Testis (tissue), 5 donors: Measurements from ENCODE around the gene KIF27. TPM values are rescaled to one million over a fixed set of nuclear protein-coding genes. Genes with fewer than 3 reads are reported as not detected.
A peak's percentile ranks its signal among the peaks of the same experiment; 100 is the strongest.

ENCODE experiments used
- DNase-seq: peaks from one replicate; pipeline ENCODE4 v3.0.0-alpha.2; 2019
- H3K27ac ChIP-seq, 2 donors: fragments of 200-600 bp; sonication (generic); one replicate each; pipeline ENCODE4 v1.5.1; 2019
- H3K27me3 ChIP-seq: fragments of 200-600 bp; sonication (generic); one replicate; pipeline ENCODE4 v1.5.1; 2019
- H3K36me3 ChIP-seq: fragments of 200-600 bp; sonication (generic); one replicate; pipeline ENCODE4 v1.5.1; 2017; ENCODE audit warnings: low read depth; ENCODE audit errors: missing control alignments
- H3K4me1 ChIP-seq: fragments of 200-600 bp; sonication (generic); one replicate; pipeline ENCODE4 v1.5.1; 2019
- H3K4me3 ChIP-seq, 2 donors: fragments of 200-600 bp; sonication (generic); one replicate each; pipeline ENCODE4 v1.5.1; 2017 to 2019
- H3K9me3 ChIP-seq: fragments of 200-600 bp; sonication (generic); one replicate; pipeline ENCODE4 v1.5.1; 2017
- POLR2A ChIP-seq: fragments of 450-650 bp; IDR thresholded peaks from one replicate; pipeline ENCODE4 v1.6.1; 2017; ENCODE audit warnings: antibody characterized with exemption, mild to moderate bottlenecking, moderate library complexity
- WGBS, 2 donors: methylation state at CpG; one replicate each; pipeline ENCODE4 v1.1.5; 2018; 5-methylcytosine and 5-hydroxymethylcytosine counted together
- intact Hi-C: fragments of 100-400 bp; cut with DNase I; formaldehyde crosslinking; loops from one replicate; pipeline ENCODE4 v1.15.1; 2023; ENCODE audit warnings: low total_unique reads
- long read RNA-seq, 2 donors: transcript quantifications; one replicate each; lab custom pipeline, GENCODE V29; 2026
- polyA plus RNA-seq: library from polyadenylated mRNA; stranded (reverse); fragments of 350-450 nt; fragmentation: Illumina TruSeq; extraction: RNeasy Lipid Tissue Mini Kit (QIAGEN cat#74804); gene quantifications from one replicate; pipeline ENCODE4 v1.2.3, GENCODE V29; 2014; ENCODE audit warnings: low read depth, low replicate concordance; ENCODE audit not compliant: insufficient read depth
- total RNA-seq, 2 donors: library from RNA; depleted of rRNA; stranded (reverse); fragments of >200 nt; gene quantifications; one replicate each; pipeline ENCODE4 v1.2.3, GENCODE V29; 2016
- TF ChIP-seq, protein P1 (sequence below), 3 experiments: fragments of 450-650 bp in 2 of 3; fragments of 200-600 bp in 1 of 3; sonication (generic) in 1 of 3; IDR thresholded peaks; one replicate each; pipeline ENCODE4 v1.5.1; 2016 to 2019; ENCODE audit warnings: antibody characterized with exemption in 3 of 3, mild to moderate bottlenecking in 2 of 3, moderate library complexity in 1 of 3

Gene KIF27, protein sequence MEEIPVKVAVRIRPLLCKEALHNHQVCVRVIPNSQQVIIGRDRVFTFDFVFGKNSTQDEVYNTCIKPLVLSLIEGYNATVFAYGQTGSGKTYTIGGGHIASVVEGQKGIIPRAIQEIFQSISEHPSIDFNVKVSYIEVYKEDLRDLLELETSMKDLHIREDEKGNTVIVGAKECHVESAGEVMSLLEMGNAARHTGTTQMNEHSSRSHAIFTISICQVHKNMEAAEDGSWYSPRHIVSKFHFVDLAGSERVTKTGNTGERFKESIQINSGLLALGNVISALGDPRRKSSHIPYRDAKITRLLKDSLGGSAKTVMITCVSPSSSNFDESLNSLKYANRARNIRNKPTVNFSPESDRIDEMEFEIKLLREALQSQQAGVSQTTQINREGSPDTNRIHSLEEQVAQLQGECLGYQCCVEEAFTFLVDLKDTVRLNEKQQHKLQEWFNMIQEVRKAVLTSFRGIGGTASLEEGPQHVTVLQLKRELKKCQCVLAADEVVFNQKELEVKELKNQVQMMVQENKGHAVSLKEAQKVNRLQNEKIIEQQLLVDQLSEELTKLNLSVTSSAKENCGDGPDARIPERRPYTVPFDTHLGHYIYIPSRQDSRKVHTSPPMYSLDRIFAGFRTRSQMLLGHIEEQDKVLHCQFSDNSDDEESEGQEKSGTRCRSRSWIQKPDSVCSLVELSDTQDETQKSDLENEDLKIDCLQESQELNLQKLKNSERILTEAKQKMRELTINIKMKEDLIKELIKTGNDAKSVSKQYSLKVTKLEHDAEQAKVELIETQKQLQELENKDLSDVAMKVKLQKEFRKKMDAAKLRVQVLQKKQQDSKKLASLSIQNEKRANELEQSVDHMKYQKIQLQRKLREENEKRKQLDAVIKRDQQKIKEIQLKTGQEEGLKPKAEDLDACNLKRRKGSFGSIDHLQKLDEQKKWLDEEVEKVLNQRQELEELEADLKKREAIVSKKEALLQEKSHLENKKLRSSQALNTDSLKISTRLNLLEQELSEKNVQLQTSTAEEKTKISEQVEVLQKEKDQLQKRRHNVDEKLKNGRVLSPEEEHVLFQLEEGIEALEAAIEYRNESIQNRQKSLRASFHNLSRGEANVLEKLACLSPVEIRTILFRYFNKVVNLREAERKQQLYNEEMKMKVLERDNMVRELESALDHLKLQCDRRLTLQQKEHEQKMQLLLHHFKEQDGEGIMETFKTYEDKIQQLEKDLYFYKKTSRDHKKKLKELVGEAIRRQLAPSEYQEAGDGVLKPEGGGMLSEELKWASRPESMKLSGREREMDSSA (N-terminal part only)
- total RNA-seq (10 to 100 TPM; 22.5 to 29.4 TPM), polyA plus RNA-seq (16.1 TPM)
- long read RNA-seq, donor 1, result 0 reads
- long read RNA-seq, donor 2, result 0 reads

DNA sequence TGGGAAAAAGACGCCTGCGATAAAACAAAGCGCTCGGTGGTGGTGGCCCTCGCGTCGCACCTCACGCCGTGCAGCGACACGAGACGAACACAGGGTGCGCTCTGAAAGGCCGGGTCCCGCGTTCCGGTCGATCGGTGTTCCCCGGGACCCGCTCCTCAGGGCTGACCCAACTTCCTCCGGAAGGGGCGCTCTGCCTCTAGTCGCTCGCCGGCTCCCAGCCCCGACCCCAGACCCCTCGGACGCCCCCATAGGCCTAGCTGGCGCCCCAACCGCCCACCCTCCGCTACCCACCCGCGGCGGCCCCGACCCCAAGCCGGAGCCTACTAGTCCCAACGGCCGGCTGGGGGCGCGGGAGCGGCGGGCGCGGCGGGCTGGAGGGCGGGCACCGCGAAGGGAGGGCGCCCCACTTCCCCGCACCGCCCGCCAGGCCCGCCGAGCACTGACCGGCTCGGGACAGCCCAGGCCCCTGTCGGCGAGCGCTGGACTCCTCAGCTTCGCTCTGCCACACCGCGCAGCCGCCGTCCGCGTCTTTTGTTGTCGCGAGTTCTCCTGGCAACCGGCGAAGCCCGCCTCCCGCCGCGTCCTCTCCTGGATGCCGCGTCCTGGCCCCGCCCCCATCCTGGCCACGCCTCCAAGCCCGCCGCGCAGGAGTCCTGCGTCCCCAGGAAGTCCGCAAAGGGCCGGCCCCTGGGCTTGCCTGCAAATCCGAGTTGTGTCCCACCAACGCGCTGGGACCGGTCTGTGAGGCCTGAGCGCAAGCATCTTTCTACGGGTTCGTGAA is at the start of gene KIF27:
KIF27 (minus strand) TSS at position 506 of the 781 bp plus-strand sequence. CDS start 5,841 bp downstream, outside the sequence.
- Histone ChIP-seq H3K9me3 (no peaks in the 10 kb centered on the region), H3K4me1 (peaks cover 5% of the 10 kb centered on the region), H3K4me3 (peak within 1 kb of the TSS; percentile 78 to 99), H3K27me3 (no peaks in the 10 kb centered on the region), H3K27ac (peak within 1 kb of the TSS; percentile 82 to 97), H3K36me3 (no peaks in the 10 kb centered on the region)
- intact Hi-C loops, result no loop called here
- 0 to 1% methylated on average over 29 to 80 of the region's 92 CpGs for WGBS, 2 donors
- DNase-seq, result peak; percentile 99
- TF ChIP-seq POLR2A, result peak; percentile 17
- TF ChIP-seq, protein P1, sequence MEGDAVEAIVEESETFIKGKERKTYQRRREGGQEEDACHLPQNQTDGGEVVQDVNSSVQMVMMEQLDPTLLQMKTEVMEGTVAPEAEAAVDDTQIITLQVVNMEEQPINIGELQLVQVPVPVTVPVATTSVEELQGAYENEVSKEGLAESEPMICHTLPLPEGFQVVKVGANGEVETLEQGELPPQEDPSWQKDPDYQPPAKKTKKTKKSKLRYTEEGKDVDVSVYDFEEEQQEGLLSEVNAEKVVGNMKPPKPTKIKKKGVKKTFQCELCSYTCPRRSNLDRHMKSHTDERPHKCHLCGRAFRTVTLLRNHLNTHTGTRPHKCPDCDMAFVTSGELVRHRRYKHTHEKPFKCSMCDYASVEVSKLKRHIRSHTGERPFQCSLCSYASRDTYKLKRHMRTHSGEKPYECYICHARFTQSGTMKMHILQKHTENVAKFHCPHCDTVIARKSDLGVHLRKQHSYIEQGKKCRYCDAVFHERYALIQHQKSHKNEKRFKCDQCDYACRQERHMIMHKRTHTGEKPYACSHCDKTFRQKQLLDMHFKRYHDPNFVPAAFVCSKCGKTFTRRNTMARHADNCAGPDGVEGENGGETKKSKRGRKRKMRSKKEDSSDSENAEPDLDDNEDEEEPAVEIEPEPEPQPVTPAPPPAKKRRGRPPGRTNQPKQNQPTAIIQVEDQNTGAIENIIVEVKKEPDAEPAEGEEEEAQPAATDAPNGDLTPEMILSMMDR (IDR thresholded peaks at IDR 0.05), result peak in 2 of 3 experiments; percentile 27 to 53

DNA sequence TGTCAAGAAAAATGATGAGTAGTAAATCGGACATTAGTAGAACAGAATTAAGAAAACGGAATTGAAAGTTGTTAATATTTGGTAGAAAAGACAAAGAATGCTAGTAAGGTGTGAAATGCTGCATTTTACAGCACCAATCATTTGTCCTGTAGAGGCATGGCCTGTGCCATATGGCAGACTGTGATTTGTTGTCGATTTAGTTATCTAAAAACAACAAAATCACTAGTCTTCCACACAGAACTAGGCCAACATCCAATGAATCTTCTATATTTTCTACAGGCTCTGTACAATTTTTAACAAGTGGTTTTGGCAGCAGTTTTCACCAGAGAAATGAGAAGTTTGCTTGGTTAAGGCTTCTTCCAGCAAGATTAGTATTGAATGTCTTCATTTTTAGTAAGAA is 48.4 kb upstream of the KIF27 start:
- no peak overlapping the region for H3K27ac ChIP-seq
- no peaks in the 10 kb centered on the region for H3K9me3 ChIP-seq
- TF ChIP-seq, protein P1 (IDR thresholded peaks at IDR 0.05), result no peak
- no peak for TF ChIP-seq POLR2A
- no peaks in the 10 kb centered on the region for H3K27me3 ChIP-seq
- DNase-seq, result no peak
- intact Hi-C loops, result no loop called here
- H3K4me3 ChIP-seq, result no peak overlapping the region
- H3K4me1 ChIP-seq, result no peaks in the 10 kb centered on the region
- H3K36me3 ChIP-seq, result no peaks in the 10 kb centered on the region
- WGBS, 2 donors, result 71 to 73% methylated on average over 3 of the region's 3 CpGs

DNA sequence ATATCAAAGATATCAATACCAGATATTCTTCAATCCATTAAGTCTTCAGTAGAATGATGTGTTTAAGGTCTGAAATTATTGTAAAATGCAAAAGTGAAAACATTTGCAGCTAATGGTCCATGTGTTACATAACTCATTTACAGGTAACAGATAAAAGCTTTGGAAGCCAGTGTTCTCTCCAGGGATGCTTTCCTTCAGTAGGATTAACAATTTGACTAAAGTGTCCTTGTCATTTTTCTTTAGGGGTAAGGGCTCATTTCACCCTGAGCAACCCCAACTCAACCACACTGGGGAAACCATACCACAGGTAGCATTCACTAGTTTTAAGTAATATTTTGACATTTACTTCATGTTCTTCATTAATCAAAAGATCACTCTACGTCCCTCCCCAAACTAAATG is 45.8 kb upstream of the KIF27 start:
- 73% methylated on average over 1 of the region's 1 CpG for WGBS, 2 donors
- no peak overlapping the region for H3K4me3 ChIP-seq
- intact Hi-C loops, result no loop called here
- TF ChIP-seq POLR2A, result no peak
- TF ChIP-seq, protein P1 (IDR thresholded peaks at IDR 0.05), result no peak
- no peak overlapping the region for H3K27ac ChIP-seq
- no peaks in the 10 kb centered on the region for H3K36me3 ChIP-seq
- DNase-seq, result no peak
- H3K9me3 ChIP-seq, result no peaks in the 10 kb centered on the region
- H3K27me3 ChIP-seq, result no peaks in the 10 kb centered on the region
- H3K4me1 ChIP-seq, result no peaks in the 10 kb centered on the region

DNA sequence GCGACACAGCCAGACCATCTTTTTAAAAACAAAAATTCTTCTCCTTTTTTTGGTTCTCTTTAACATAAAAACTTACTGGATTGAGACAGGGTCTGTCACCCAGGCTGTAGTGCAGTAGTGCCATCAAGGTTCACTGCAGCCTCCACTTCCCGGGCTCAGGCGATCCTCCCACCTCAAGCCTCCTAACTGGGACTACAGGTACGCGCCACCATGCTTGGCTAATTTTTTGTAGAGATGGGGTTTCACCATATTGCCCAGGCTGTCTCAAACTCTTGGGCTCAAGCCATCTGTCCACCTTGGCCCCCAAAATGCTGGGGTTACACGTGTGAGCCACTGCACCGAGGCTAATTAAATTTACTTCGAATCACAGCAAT is 45.0 kb upstream of the KIF27 start:
- WGBS, 2 donors, result 75 to 81% methylated on average over 8 of the region's 8 CpGs
- Histone ChIP-seq H3K36me3 (no peaks in the 10 kb centered on the region), H3K27me3 (no peaks in the 10 kb centered on the region), H3K27ac (no peak overlapping the region), H3K9me3 (no peaks in the 10 kb centered on the region), H3K4me3 (no peak overlapping the region), H3K4me1 (no peaks in the 10 kb centered on the region)
- no peak for DNase-seq
- TF ChIP-seq, protein P1 (IDR thresholded peaks at IDR 0.05), result no peak
- no peak for TF ChIP-seq POLR2A
- intact Hi-C loops, result no loop called here
